SIG-M5 treated with dmso at 0.1 percent for 504 hours (cell line): Measurements from ENCODE around the gene GPR101.
"Not testable (repeated sequence)": the region's sequence is repeated elsewhere in the genome, so short reads cannot be mapped to it uniquely, and the experiment has no call there.

Experiments used
- DNase-seq: peaks from one replicate; lab custom pipeline; 2025; ENCODE audit not compliant: unreplicated experiment; lab: John Stamatoyannopoulos, UW

Gene GPR101

DNA sequence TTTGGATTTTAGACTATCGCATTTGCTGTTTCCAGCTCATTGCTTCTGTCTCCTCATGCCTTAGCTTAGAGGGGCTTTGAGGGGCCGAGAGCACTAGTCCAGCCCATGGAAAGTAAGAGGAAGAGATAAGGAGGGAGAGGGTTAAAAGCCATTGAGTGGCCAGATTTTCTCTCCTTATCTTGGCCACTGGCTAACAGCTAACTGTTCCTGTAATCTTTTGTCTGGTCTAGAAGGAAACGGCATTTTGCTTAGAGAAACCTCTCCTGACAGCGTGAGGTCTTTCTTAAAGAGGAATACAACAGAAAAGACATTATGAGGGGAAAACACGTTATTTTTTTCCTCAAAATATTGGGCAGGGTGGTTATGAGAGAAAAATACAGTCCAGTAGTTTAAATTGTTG, 7.9 kb downstream of the GPR101 start:
- DNase-seq: no peak

DNA sequence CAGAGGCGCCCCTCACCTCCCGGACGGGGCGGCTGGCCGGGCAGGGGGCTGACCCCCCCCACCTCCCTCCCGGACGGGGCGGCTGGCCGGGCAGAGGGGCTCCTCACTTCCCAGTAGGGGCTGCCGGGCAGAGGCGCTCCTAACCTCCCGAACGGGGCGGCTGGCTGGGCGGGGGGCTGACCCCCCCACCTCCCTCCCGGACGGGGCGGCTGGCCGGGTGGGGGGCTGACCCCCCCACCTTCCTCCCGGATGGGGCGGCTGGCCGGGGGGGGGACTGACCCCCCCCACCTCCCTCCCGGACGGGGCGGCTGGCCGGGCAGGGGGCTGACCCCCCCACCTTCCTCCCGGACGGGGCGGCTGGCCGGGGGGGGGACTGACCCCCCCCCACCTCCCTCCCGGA, 33.6 kb downstream of the GPR101 start:
- DNase-seq: not testable (repeated sequence)

DNA sequence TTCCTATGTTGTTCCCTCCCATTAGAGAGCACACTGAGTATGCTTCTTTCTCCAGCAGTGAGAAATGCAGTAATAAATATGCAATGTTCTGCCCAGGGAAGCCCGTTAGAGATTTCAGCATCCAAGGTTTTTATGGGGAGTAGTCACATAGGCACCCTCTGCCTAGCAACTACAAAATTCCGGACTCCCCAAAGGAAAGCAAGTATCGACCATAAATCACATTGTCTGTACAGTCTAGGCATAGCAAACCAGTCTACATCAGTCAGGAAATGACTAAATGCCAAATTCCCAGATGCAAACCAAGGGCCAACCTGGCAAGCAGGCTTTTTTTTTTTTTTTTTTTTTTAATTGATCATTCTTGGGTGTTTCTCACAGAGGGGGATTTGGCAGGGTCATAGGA, 34.8 kb downstream of the GPR101 start:
- DNase-seq: no peak
